HCT116 (cell line): Measurements from ENCODE around the gene ADAMTS20.

Experiments used
- POLR2A ChIP-seq: IDR thresholded peaks from 2 replicates; pipeline ENCODE4 v1.7.0; 2011; ENCODE audit warnings: borderline replicate concordance; ENCODE audit not compliant: insufficient read depth, insufficient read length; ENCODE audit errors: extremely low read depth
- ZNF274 ChIP-seq: fragments of 200-500 bp; sonication (Bioruptor generic); IDR thresholded peaks from 2 replicates; pipeline ENCODE4 v1.6.1; 2014; ENCODE audit warnings: mild to moderate bottlenecking, low read depth, low read length, inconsistent platforms
- TF ChIP-seq, protein P1 (sequence below), 3 experiments: fragments of 200-600 bp in 1 of 3; sonication (generic) in 1 of 3; IDR thresholded peaks in 2 of 3; conservative IDR thresholded peaks in 1 of 3; 2 replicates each; pipeline ENCODE4 v1.5.1; 2012 to 2017; ENCODE audit warnings: low read depth in 2 of 3, low read length in 2 of 3, antibody characterized with exemption in 1 of 3, borderline replicate concordance in 1 of 3, control low read depth in 1 of 3, mild to moderate bottlenecking in 1 of 3, mixed read lengths in 1 of 3, mixed run types in 1 of 3, moderate library complexity in 1 of 3; ENCODE audit not compliant: insufficient read depth in 1 of 3

DNA sequence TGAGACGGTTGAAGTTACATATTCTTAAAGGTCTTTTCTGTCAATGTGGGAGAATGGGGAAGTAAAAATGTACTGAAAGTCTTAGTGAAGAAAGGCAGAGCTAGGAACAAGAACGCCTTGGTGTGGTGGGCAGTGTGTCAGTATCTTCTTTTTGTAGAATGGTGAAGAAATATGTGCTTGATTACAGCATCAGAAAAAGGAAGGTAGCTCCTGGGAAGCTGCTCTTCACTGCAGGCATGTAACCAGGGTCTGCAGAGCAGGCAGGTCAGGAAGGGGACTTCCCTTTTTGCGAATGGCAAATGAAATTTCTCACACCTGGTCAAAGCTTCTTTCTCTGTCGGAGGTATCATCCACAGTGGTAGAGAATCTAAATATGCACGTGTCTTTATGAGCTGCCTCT, 226.2 kb downstream of the ADAMTS20 start:
- no peak for TF ChIP-seq POLR2A
- TF ChIP-seq, protein P1, sequence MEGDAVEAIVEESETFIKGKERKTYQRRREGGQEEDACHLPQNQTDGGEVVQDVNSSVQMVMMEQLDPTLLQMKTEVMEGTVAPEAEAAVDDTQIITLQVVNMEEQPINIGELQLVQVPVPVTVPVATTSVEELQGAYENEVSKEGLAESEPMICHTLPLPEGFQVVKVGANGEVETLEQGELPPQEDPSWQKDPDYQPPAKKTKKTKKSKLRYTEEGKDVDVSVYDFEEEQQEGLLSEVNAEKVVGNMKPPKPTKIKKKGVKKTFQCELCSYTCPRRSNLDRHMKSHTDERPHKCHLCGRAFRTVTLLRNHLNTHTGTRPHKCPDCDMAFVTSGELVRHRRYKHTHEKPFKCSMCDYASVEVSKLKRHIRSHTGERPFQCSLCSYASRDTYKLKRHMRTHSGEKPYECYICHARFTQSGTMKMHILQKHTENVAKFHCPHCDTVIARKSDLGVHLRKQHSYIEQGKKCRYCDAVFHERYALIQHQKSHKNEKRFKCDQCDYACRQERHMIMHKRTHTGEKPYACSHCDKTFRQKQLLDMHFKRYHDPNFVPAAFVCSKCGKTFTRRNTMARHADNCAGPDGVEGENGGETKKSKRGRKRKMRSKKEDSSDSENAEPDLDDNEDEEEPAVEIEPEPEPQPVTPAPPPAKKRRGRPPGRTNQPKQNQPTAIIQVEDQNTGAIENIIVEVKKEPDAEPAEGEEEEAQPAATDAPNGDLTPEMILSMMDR (IDR thresholded peaks at IDR 0.05 in 2 of 3, conservative IDR thresholded peaks at IDR 0.05 in 1 of 3; ENCODE audit: borderline replicate concordance in 1 of 3, insufficient read depth in 1 of 3, low read depth in 2 of 3, low read length in 2 of 3): no peak
- no peak for TF ChIP-seq ZNF274
